ENCODE data around the gene BNIP3.
"Not testable (repeated sequence)": the region's sequence is repeated elsewhere in the genome, so short reads cannot be mapped to it uniquely, and the experiment has no call there.

Gene BNIP3

DNA sequence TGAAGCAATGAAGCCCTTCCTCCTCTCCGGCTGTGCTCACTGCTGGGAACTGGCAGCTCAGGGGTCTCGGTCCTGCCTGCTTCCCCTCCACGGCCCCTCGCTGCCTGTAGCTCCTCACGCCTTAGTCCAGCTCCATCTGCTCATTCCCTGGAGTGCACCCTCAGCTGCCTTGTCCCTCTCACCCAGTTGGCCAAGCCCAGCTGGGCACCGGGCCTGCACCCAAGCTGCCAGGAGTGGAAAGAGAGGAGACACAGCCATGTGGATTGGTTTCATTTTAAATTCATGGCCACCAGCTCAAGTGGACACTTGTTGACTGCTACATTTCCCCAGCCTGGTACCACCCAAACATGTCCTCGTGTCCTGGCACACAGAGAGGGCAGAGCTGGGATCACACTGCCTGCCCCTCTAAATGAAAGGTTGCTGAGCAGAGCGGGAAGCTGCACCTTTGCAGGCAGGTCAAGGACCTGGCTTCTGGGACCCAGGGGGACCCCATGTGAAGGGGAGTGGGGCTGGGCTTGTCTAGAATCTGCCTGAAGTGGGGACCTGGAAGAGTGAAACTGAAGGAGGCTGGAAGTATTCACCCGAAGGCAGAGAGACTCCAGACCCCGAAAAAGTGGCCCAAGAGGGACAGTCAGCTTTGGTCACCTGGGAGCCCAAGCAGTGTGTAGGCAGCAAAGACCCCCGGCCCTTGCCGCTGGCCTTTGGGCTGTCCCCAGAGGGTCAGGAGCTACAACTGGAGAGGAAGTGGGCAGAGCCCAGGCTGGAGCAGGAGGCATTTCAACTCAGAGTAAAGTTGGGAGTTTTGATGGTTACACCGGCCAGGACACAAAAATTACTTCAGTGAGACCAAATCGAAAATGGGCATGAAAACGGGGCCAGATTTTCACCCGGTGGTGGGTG is 15.0 kb upstream of the BNIP3 start:
- DNase-seq (ENCODE audit: low read depth): no peak
- no peak for TF ChIP-seq CTCF (IDR thresholded peaks at IDR 0.05; ENCODE audit: insufficient read depth, low read depth, low read length, missing control alignments)
- H3K4me3 ChIP-seq (ENCODE audit: low read depth, low read length): no peak overlapping the region

GRCh38 chr10:131994435-131994834 is 12.7 kb upstream of the BNIP3 start:
- DNase-seq (ENCODE audit: low read depth): no peak
- TF ChIP-seq CTCF (IDR thresholded peaks at IDR 0.05; ENCODE audit: insufficient read depth, low read depth, low read length, missing control alignments): no peak
- H3K4me3 ChIP-seq (ENCODE audit: low read depth, low read length): no peak overlapping the region

DNA sequence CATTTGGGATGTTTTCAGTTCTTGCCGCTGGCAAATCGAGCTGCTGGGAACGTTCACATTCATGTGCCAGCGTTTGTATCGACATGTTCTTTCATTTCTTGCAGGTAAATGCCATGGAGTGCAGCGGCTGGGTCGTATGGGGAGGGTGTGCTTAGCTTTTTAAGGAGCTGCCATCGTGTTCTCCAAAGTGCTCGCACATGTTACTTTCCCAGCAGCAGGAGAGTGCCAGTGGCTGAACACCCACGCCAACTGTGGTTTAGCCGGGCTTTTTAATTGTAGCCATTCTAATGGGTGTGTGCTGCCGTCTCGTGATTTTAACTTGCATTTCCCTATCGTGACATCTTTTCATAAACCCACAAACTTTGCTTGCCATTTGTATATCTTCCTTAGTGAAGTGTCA is 11.6 kb upstream of the BNIP3 start:
- no peak for TF ChIP-seq CTCF (IDR thresholded peaks at IDR 0.05; ENCODE audit: insufficient read depth, low read depth, low read length, missing control alignments)
- no peak overlapping the region for H3K4me3 ChIP-seq (ENCODE audit: low read depth, low read length)
- no peak for DNase-seq (ENCODE audit: low read depth)

GRCh38 chr10:131991726-131992125 is 10.0 kb upstream of the BNIP3 start:
- DNase-seq (ENCODE audit: low read depth): no peak
- H3K4me3 ChIP-seq (ENCODE audit: low read depth, low read length): no peak overlapping the region
- TF ChIP-seq CTCF (IDR thresholded peaks at IDR 0.05; ENCODE audit: insufficient read depth, low read depth, low read length, missing control alignments): no peak

GRCh38 chr10:131987786-131988185 is 6.1 kb upstream of the BNIP3 start:
- not testable (repeated sequence) for H3K4me3 ChIP-seq (ENCODE audit: low read depth, low read length); DNase-seq (ENCODE audit: low read depth)

GRCh38 chr10:131987301-131987700 is 5.6 kb upstream of the BNIP3 start:
- not testable (repeated sequence) for H3K4me3 ChIP-seq (ENCODE audit: low read depth, low read length); DNase-seq (ENCODE audit: low read depth)

DNA sequence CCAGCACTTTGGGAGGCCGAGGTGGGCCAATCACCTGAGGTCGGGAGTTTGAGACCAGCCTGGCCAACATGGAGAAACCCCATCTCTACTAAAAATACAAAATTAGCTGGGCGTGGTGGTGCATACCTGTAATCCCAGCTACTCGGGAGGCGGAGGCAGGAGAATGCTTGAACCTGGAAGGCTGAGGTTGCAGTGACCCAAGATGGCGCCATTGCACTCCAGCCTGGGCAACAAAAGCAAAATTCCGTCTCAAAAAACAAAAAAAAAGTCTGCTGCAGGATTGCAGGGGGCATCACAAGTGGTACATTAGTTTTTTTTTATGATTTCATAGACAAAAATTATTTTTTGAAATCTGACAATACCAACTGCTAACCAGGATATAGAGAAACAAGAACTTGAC is 5.1 kb upstream of the BNIP3 start:
- not testable (repeated sequence) for DNase-seq (ENCODE audit: low read depth)

DNA sequence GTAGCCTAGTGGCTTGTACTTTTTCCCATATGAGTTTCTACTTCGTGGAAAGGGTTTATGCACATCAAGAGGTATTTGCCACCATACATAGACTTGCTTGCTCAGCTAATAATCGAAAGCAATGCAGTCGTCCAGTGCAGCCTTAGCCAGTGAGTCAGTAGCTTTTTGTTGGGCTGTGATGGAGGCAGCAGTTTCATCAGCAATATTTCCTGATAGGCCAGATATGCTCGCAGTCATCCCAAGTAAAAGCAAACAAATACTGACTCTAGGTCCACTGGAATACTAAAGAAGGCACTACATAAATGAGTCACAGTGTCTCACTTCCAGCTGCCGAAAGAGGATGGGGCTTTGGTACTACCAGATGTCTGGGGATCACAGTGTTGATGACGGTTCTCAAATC is 2.1 kb upstream of the BNIP3 start:
- no peak overlapping the region for H3K4me3 ChIP-seq (ENCODE audit: low read depth, low read length)
- DNase-seq (ENCODE audit: low read depth): no peak
- TF ChIP-seq CTCF (IDR thresholded peaks at IDR 0.05; ENCODE audit: insufficient read depth, low read depth, low read length, missing control alignments): no peak

More for the DNA sequence above, 5.1 kb upstream of the BNIP3 start:
- H3K4me3 ChIP-seq (ENCODE audit: low read depth, low read length): not testable (repeated sequence)
